Astrocyte (in vitro differentiated cells and primary cell): ENCODE results near the gene LECT2.

ENCODE experiments used
- CTCF ChIP-seq: IDR thresholded peaks from 2 replicates; pipeline ENCODE4 v1.5.1; 2011; ENCODE audit warnings: low read depth, mild to moderate bottlenecking, inconsistent platforms, low read length, moderate library complexity; ENCODE audit not compliant: insufficient read depth
- EZH2 ChIP-seq: IDR thresholded peaks from 2 replicates; pipeline ENCODE4 v1.6.1; 2012; ENCODE audit warnings: mild to moderate bottlenecking, low read length, inconsistent platforms; ENCODE audit not compliant: insufficient read depth

- TF ChIP-seq CTCF, result no peak
- no peak for TF ChIP-seq EZH2
Measured at GRCh38 chr5:135966165-135966564, 11.4 kb upstream of the LECT2 start.
